Transverse colon (tissue), 4 donors: Measurements from ENCODE around the gene HPGD.

Experiments
- EP300 ChIP-seq: sonication (generic); formaldehyde crosslinking; IDR thresholded peaks from one replicate; pipeline ENCODE4 v1.6.1; 2017; ENCODE audit warnings: antibody characterized with exemption, low read depth
- POLR2A ChIP-seq: fragments of 450-650 bp; IDR thresholded peaks from one replicate; pipeline ENCODE4 v1.6.1; 2016; ENCODE audit warnings: antibody characterized with exemption, mild to moderate bottlenecking, moderate library complexity
- POLR2AphosphoS5 ChIP-seq, 3 donors: sonication (generic); formaldehyde crosslinking; IDR thresholded peaks; one replicate each; pipeline ENCODE4 v1.6.1; 2016; ENCODE audit warnings: antibody characterized with exemption in 3 of 3
- TF ChIP-seq, protein P1 (sequence below), 5 experiments: fragments of 200-600 bp in 3 of 5; fragments of 450-650 bp in 2 of 5; sonication (generic) in 3 of 5; IDR thresholded peaks; 1 replicate in 2 of 5; 2 replicates in 3 of 5; pipeline ENCODE4 v1.5.1; 2016 to 2017; ENCODE audit warnings: antibody characterized with exemption in 5 of 5, inconsistent platforms in 3 of 5, mild to moderate bottlenecking in 2 of 5, moderate library complexity in 1 of 5

DNA sequence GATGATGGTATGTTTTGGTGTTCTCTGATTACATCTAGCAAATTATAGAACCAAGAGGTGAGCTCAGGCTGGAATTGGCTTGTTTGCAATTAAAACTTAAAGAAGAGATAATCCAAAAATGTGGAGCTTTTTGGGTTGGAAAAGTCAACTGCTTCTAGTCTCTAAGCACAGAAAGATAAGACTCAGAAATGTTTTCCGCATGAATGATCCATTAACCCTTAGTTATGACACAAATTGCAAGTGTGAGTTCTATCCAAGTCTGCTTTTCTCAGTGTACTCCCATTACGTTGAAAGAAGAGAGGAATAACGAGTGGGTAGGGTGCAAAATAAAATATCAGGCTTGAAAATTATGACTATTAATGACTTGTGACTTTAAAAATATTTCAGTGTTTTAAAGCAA is 38.5 kb downstream of the HPGD start:
- TF ChIP-seq, protein P1, sequence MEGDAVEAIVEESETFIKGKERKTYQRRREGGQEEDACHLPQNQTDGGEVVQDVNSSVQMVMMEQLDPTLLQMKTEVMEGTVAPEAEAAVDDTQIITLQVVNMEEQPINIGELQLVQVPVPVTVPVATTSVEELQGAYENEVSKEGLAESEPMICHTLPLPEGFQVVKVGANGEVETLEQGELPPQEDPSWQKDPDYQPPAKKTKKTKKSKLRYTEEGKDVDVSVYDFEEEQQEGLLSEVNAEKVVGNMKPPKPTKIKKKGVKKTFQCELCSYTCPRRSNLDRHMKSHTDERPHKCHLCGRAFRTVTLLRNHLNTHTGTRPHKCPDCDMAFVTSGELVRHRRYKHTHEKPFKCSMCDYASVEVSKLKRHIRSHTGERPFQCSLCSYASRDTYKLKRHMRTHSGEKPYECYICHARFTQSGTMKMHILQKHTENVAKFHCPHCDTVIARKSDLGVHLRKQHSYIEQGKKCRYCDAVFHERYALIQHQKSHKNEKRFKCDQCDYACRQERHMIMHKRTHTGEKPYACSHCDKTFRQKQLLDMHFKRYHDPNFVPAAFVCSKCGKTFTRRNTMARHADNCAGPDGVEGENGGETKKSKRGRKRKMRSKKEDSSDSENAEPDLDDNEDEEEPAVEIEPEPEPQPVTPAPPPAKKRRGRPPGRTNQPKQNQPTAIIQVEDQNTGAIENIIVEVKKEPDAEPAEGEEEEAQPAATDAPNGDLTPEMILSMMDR (IDR thresholded peaks at IDR 0.05), result no peak
- TF ChIP-seq POLR2A (no peak), POLR2AphosphoS5 (IDR thresholded peaks at IDR 0.05) (no peak), EP300 (no peak)
